A172 (cell line): Measurements from ENCODE around the gene ARHGAP42. TPM values are rescaled to one million over a fixed set of nuclear protein-coding genes. Genes with fewer than 3 reads are reported as not detected.

Experiments used
- DNase-seq: peaks from one replicate; pipeline ENCODE4 v3.0.0-alpha.2; 2015; ENCODE audit warnings: low spot score
- total RNA-seq: library from RNA; depleted of rRNA; stranded (reverse); fragments of >200 nt; shearing (Covaris generic); gene quantifications from 2 replicates; pipeline ENCODE4 v1.2.3, GENCODE V29; 2014

The ARHGAP42 gene
- total RNA-seq, 1 experiment from 2014 or later: 17.1 TPM

DNA sequence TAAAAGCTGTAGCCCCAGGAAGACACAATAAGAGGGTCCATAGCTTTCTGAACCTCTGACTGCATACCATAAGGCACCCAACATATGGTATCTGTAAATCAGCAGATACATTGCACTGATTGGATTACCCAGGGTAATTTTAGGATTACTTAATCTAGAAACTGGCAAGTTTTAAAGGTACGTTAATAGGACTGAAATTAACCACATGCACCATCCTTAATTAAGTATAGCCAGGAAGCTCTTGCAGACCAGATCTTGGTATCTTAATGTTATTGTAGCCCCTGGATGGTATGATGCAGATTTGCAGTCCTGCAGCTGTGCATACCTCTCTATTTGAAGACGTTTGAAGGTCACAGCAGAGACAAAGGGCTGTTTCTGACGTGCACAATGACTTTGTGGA, 72.8 kb downstream of the ARHGAP42 start:
- no peak for DNase-seq

DNA sequence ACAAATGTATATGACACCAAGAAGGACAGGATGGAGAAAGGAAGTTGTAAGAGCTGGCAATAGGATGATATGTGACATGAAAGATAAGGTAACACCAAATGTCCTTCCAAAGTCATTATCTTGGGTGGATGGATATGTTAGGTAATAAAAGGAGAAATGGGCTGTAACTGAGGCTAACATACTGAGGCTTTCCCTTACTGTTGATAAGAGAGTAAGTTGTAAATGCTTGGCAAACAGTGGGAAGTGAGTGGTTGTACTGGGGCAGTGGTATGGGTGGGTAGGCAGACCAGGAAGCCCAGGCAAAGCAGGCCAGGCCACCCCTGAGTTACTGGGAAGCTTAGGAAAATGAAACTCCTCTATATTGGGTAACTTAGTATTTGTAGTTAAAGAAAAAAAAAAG, 73.7 kb downstream of the ARHGAP42 start:
- no peak for DNase-seq

DNA sequence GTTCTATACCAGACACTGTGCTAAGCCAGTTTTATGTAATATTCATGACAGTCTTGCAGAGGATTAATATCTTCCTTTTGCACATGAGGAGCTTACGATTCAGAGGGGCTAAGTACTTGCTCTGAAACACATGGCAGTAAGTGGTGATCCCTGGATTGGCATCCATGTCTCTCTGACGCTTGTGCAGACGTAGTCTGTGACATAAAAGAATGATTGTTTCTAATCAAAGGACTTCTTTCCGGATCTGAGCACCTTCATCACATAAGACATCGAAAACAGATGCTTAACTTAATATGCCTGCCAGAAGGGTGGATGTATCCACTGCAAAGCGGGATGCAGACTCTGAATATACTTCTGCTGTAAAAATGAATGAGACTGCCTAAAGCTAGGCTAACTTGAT, 74.8 kb downstream of the ARHGAP42 start:
- no peak for DNase-seq

DNA sequence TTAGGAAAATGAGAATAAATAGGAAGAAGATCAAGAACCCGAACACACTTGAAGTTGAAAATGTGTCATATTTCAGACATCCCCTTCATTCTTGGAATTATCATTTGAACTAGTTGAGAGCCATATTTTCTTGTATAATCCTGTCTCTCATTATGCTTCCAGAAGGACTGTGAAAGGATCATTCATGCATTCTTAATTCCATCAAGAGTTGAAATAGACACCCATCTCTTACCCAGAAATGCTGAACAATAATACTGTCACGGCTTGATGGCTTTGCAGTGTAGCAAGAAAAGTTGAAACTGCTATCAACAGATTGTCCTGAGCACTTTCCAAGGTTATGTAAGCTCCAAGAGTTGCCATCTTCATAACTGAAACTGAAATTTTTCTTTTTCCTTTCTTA, 79.7 kb downstream of the ARHGAP42 start:
- DNase-seq: no peak

DNA sequence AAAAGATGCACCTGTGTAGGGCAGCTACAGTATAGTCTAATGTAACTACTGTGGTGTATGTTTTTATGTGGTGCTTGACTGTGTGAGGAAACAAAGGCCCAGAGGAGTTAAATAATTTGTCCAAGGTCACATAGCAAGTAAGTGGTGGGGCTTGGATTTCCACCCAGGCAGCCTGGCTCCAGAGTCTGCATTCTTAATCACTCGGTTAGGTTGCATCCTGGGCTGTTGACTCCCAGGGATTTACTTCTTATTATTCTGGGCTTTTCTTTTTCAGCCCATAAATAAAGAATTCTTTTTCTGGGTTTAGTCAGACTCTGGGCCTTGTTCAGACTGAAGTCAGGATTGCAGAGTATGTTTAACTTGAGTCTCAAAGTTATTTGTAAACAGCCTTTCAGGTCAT, 82.1 kb downstream of the ARHGAP42 start:
- DNase-seq: no peak

DNA sequence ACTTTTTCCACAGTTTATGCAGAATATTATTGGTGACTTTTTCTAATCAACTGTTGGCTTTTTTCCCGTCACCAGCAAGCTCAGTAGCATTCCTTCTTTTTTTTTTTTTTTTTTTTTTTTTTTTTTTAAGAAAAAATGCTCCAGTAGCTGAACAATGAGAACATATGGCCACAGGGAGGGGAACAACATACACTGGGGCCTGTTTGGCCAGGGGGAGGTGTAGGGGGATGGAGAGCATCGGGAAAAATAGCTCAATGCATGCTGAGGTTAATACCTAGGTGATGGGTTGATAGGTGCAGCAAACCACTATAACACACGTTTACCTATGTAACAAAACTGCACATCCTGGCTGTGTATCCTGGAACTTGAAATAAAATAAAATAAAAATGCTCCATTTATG, 82.5 kb downstream of the ARHGAP42 start:
- no peak for DNase-seq

DNA sequence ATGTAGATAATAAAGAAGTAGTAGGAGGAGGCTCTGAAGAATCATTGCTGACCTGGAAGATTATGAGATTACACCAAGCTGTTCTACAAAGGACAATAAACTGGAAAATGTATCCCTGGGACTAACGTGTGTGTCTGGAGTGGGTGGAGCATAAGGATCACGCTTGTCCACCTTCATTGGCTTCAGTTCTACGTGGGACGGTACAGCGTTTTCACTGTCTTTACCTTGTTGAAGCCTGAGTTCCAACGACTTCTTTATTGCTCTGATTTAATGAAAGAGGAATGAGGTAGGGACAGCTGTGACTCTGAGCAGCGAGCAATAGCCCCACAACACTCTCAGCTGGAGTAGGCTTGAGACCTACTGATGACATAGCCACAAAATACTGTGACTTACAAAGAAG, 87.0 kb downstream of the ARHGAP42 start:
- DNase-seq: no peak

DNA sequence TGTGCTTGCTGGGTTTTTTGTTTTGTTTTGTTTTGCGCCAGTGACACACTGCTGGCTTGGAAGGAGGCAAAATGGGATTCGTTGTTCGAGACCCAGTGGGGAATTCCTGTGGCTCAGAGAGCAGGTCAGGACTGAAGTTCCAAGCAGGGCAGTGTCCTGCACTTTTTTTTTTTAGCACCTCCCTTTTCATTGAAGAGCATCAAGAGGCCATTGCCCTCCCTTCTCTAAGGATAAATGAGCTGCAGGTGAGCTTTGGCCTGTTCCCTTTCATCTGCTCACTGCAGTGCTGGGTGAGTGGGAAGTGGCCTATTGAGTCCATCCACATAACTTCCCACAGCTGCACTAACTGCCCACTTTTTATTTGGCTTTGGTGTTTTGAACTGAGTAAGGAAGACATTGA, 87.8 kb downstream of the ARHGAP42 start:
- no peak for DNase-seq

DNA sequence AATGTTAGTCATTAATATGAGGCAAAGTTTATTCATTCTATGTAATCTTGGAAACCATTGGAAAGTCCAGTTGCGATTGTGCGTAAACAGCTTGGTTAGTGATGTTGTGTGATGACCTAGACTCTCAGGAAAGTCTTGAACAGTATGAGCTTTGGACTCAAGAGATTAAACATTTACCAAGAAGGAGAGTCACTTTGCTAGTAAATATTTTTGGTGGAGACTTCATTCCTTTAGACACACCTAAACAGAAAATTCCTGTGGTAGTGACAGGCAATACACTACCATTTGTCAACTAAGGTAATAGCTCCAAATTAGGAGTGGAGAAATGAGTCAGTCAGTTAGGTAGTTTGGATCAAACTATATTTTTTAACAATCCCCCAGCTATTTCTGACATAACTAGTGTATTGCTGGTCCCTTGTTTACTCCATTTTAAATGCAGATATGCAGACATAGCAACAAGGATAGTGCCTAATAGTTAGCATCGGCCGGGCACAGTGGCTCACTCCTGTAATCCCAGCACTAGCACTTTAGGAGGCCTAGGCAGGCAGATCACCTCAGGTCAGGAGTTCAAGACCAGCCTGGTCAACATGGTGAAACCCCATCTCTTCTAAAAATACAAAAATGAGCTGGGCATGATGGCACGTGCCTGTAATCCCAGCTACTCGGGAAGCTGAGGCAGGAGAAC, 89.3 kb downstream of the ARHGAP42 start:
- peak; percentile 57 for DNase-seq

DNA sequence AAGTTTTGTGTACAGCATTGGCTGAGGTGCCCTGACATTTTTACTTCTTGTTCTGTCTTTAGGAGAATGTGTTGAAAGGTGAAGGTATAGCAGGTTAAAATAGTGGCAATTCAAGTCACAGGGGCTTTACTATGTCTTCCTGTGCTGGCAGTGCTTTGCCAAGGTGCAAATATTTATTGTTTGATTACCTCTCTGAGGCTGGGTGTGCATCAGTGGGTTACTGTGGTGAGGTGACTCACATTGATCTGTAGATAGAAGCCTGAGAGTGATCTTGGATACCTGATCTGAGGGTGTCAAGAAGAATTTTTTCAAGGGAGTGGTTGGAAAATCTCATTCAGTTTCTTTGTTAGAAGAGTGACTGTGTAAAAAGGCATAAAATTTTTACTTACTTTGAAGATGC, 90.0 kb downstream of the ARHGAP42 start:
- peak; percentile 23 for DNase-seq

DNA sequence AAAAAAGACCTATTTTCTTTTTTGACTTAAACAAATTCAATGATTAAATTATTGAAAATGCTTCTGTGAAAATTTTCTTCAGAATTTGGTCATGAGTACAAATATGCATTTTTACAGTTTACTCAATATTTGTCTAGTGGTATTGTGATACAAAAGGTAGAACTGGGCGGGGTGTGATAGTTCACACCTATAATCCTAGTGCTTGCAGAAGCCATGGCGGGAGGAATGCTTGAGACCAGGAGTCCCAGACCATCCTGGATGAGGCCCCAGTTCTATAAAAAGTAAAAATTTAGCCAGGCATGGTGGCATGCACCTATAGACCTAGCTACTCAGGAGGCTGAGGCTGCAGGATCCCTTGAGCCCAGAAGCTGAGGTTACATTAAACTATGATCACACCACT, 90.6 kb downstream of the ARHGAP42 start:
- no peak for DNase-seq

DNA sequence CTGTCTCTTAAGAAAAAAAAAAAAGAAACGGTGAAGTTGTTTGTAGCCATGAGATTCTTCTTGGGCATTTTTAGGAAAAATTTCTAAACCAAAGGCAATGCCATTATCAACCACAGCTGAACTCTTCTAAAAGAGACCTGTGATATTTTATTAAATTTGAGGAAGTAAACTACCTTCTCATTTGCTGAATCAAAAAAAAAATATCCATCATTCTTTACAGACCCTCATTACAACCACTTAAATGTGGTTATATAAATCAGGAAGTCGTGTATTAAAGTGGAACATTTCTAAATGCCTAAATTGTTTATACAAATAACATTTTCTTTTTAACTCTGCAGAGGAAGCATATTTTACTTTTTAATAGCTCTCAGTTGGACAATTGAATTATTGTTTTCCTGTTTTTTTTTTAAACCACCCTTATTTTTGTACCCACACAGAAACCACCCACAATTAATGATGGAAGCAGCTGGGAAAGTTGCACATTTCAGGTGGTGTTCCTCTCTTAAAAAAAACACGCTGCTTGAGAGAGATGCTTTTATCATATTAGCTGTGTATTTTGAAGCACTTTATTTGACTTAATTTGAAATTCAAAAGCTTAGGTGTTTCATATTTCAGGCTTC, 91.2 kb downstream of the ARHGAP42 start:
- peak; percentile 13 for DNase-seq

DNA sequence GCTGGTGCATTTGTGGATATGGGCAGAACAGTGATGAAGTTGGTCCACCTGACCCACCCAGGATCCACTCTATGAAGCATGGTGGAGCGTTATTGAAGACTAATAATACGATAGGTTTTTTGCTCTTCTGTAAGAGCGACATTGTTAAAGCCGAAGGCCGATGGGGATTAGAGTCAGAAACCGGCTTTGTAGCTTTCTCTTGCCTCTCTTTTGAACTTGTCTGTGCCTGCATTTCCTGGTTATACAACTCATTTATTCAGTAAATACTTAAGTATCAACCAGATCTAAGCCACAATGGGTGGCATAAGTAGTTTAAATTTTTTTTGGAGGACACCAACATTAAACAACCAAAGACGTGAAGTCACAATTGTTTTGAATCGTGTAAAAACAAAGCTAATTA, 93.4 kb downstream of the ARHGAP42 start:
- no peak for DNase-seq

DNA sequence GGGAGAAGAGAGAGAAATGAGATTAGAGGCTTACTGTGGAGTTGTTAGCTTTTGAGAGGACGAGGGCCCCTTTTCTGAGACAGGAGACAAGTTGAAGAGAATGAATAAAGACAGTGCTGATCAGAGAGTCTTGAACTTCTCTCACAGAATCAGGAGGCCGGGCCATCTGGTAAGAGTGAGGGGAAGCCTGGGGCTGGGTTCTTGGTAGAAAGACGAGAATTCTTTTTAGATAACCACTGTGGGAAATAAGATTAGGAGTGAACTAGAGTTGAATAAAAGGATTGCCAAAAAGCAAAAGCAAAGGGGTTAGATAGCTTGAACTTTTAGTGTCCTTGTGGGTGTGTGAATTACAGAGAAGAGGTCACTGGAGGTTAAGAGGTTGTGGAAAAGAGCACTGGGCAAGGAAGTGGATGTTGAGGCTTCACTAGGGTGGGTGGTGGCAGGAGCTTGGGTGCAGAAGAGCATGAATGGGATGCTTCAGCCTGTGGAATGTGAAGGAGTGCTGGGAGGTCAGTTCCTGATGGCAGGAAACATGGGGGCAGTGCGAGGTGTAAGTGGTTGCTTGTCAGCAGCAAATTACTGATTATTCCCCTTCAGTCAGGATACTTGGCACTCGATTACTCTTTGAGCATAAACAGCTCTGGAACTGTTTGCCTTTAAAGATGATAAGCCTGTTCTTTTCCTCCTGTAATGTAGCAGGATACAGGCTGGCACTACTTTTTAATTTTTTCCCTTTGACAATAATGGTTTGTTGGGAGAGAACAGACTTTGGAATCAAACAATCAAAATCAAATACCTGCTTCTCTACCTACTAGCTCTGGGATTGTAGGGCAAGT, 98.3 kb downstream of the ARHGAP42 start:
- no peak for DNase-seq

DNA sequence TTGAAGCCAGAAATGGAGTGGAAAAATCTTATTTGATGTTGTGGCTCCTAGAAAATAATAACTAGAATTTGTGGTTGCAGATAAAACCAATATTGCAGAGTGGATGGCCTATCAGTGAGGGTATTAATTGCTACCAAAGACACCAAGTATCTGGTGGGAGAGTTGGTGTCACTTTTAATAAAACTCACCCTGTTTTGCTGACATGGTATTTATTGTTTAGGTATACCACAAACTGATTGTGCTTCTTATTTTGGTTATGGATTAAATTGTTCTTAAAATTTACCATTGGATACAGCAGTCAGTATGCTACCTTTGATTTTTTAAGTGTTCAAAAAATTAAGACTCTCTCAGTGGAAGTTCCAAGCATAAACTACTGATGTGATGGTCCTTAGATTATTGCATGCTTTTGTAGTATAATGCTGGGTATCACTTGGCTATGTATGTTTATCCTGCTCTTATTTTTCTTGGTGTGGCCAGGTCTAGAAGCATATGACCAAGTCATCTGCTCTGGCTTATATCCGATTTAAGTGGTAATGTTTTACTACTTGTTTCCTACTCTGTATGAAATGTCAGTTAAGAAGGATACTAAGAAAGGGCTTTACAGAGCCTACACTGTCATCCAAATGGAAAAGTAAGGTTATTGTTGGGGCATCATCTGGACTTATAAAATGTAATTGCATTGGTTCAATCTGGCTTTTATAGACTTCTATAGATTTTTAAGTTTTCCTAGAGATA, 101.6 kb downstream of the ARHGAP42 start:
- DNase-seq: no peak

DNA sequence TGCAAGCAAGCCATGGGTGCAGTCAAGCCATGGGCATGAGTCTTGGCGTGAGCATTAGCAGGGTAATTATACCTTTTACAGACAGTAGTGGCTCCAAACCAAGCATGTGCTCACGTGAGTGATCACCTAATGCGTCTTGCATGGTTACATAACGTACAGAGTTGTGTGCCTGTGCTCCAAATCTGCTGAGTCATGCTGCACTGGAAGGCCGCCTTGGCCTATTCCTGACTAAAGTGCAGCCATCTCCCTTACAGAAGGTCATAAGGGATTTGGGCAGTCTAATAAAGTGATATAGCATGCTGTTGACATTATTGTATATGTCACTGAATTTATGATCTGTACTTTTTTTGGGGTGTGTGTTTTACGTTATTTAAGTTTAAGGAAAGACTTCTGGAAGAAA, 102.4 kb downstream of the ARHGAP42 start:
- DNase-seq: no peak

DNA sequence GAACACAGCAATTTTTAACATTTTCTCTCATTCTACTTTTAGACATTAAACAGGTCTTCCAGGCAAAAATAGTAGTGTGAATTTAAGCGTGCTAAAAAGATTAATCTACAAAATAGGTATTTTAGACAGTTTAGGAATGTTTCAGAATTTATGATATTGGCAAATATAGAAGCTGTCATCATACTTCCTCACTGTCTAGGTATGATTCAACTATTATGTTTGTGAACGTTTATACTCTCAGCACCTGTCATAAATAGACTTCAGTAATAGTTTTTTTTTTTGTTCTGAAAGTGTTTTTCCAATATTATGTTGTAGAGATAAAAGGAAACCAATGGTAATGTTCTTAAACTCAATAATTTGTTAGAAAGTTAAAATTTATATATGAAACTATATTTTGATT, 103.0 kb downstream of the ARHGAP42 start:
- DNase-seq: no peak

DNA sequence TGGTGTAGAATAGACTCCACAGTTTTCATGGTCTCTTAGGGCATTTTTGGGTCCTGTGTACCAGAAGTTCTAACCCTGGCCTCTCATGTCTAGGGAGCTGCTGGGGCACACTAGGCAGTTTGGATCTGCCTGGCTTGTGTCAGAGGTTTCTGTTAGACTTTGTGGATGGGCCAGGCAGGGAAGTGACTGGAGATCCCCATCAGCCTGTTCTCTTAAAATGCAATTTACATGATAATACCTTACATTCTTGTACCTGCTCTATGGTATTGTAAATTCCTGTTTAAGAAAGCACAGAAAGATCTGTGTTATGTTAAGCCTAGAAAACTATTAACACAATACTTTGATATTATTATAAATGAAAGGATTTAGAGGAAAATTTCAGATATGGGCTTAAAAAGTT, 104.0 kb downstream of the ARHGAP42 start:
- no peak for DNase-seq

DNA sequence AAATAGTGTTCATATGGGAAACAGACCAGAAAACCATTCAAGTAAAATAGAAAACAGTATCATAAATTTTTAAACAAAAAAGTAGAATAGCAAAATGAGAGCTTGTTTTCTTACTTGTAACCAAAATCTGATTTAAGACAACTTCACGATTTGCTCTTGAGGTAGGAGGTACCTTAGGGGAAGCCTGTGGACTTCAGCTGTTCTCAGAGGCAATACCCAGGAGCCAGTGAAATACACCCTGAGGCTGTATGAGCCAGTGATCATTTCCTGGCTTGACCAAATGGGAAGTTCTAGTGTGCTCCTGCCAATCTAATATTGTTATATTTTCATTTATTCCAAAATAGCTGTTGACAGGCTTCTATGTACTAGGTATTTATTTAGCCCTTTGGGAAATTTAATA, 104.8 kb downstream of the ARHGAP42 start:
- DNase-seq: no peak

DNA sequence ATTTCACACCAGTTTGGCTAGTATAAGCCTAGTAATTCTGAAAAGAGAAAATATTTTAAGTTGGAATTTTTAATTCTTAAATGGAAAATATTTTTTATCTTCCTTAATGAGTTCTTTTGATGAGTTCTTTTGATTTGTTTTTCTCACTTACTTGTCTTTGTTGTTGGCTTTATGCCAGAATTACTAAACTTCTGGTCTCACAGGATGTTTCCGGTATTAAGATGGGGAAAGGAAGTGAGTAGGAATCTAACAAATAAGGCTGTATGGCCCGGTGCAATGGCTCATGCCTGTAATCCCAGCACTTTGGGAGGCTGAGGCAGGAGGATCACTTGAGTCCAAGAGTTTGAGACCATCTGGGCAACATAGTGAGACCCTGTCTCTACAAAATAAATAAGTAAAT, 106.4 kb downstream of the ARHGAP42 start:
- no peak for DNase-seq

DNA sequence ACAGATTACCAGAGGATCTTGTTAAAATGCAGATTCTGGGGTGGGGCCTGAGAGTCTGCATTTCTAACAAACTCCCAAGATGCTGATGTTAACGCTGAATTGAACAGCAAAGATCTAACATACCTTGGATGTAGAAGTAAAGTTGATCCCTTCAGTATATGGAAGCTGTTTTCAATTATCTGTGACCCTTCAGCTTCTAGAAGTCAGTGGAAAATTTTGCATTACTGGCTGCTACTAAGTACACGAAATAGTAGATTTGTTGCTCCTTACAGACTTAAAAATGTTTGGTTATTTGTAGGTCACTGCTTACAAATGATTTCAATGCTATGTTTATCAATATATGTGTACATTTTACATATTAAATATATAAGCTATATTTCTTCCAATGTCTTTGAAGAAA, 107.4 kb downstream of the ARHGAP42 start:
- DNase-seq: no peak

DNA sequence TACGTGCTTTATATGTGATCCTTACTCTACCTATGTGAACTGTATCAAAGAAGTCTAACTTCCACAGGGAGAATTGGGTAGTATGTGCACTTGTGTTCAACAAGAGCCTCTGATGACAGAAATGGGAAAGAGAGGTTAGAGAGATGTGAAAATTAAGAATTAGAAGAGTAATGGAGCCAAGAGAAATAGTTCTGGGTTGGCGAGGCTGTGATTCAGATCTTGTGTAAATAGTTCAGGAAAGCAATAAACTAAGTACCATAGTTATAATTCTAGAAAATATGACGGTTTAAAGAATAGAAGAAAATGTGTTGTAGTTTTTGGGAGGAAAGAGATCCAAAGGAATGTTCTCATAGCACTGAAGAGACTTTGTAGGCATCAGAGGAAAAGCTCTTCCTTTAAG, 112.4 kb downstream of the ARHGAP42 start:
- no peak for DNase-seq
